GM21576 (cell line): Measurements from ENCODE around the gene FAM20A.
"Not testable (repeated sequence)": the region's sequence is repeated elsewhere in the genome, so short reads cannot be mapped to it uniquely, and the experiment has no call there.

Experiments
- ATAC-seq: cut with Tn5 transposase; IDR thresholded peaks from one replicate; pipeline ENCODE4 v1.9.1; 2021; ENCODE audit warnings: mild to moderate bottlenecking, moderate library complexity; ENCODE audit not compliant: unreplicated experiment

The FAM20A gene

GRCh38 chr17:68527314-68527713 is 73.9 kb downstream of the FAM20A start:
- ATAC-seq: no peak

DNA sequence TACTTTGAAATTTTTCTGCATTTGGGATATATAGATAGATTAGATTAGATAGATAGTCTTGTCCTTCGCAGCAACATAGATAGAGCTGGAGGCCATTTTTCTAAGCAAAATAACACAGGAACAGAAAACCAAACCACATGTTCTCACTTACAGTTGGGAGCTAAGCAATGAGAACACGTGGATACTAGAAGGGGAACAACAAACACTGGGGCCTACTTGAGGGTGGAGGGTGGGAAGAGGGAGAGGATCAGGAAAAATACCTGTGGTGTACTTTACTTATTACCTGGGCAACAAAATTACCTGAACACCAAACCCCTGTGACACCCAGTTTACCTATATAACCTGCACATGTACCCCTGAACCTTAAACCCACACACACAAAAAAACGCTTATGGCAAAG is 74.6 kb downstream of the FAM20A start:
- ATAC-seq: no peak

GRCh38 chr17:68522266-68522665 is 78.9 kb downstream of the FAM20A start:
- no peak for ATAC-seq

GRCh38 chr17:68519911-68520310 is 81.3 kb downstream of the FAM20A start:
- no peak for ATAC-seq

GRCh38 chr17:68519051-68519450 is 82.1 kb downstream of the FAM20A start:
- ATAC-seq: not testable (repeated sequence)

- ATAC-seq: no peak
These were observed 82.9 kb downstream of the FAM20A start for GRCh38 chr17:68518063-68518815.

DNA sequence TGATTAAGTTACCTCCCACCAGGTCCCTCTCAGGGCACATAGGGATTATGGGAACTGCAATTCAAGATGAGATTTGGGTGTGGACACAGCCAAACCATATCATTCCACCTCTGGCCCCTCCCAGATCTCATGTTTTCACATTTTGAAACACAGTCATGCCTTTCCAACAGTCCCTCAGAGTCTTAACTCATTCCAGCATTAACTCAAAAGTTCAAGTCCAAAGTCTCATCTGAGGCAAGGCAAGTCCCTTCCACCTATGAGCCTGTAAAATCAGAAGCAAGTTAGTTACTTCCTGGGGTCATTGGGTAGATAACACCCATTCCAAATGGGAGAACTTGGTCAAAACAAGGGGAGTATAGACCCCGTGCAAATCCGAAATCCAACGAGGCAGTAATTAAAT is 83.6 kb downstream of the FAM20A start:
- ATAC-seq: not testable (repeated sequence)

DNA sequence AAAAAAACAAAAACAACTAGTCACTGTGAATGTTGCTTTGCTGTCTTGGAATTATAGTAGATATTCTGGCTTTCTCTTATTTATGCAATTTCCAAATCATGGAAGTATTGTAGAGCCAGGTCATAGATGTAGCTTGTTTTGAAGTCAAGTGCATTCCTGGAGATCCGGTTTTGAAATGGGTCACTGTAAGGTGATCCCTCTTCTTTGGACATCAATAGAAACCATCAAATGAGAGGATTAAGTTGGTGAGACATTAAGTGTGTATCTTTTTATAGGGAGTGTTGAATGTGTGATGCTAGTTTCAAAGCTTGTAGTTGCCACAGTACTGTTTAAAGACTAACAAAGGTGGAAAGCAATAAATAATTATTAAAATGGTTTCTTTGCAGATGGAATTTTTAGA is 84.4 kb downstream of the FAM20A start:
- ATAC-seq: no peak

DNA sequence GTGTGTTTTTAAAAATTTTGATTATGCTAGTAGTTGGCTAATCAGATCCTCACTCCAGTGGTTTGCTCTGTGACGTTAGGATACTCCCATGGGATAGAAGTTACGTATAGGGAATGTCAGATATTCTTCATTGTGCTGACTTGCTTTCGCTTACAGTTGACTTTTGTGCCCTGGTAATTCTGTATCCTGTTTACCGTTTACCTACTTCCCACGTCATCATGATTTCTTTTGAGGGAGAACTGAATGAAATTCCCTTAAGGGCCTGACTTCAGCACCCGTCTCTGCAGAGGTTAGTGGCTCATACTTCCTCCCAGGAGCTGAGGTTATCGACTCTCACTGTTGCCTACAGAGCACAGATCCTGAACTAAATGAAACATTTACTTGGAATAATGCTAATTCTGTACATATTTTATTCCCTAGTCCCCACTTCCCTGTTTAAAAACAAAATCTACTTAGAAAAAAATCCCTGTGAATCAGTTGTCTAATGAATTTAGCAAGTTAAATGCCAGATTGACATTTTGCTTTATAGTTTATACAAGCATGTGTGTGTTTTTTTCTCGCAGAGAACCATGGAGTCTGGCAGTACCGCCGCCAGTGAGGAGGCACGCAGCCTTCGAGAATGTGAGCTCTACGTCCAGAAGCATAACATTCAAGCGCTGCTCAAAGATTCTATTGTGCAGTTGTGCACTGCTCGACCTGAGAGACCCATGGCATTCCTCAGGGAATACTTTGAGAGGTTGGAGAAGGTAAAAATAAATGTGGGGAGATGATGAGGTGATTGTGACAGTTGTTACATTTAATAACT is 86.1 kb downstream of the FAM20A start:
- ATAC-seq: no peak

DNA sequence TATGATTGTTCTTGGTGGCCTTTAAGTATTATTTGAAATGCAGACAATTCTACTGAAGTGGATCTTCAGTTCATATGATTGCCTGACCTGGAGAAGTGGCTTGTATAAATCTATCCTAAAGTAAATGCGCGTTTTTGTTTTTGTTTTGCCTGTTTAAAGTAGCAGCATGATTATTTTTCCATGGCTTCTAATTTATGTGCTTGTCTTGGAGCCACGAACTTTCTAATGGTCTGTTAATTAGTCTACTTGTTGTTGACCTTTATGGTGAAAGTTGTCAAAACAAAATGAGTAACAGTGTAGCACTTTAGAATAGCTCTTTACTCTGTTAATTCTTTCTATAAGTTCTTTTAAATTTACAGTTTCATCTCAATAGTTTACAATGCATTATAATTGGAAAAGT is 87.2 kb downstream of the FAM20A start:
- no peak for ATAC-seq

DNA sequence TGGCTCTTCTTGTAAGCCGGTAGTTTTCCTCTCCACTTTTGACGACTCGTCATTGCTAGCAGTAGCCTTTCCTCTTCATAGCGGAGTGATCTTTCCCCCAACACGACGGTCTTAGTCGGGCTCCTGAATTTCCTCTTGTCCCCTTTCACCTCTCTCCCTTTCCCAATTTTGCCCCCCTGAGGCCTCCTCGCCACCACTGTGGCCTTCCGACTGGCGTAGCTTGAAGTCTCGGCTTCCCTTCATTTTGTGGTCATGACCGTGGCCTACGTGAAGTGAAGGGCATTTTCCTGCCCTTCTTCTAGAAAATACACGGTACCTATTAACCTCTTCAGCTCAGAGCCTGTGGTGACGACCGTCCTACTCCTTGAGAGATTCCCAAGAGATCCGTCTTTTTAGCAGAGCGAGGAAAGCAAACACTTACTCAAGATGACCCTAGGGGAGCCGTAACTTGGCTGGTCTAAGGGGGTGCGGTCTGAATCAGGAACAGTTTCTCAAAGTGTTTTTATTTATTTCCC is 88.2 kb downstream of the FAM20A start:
- ATAC-seq: no peak

DNA sequence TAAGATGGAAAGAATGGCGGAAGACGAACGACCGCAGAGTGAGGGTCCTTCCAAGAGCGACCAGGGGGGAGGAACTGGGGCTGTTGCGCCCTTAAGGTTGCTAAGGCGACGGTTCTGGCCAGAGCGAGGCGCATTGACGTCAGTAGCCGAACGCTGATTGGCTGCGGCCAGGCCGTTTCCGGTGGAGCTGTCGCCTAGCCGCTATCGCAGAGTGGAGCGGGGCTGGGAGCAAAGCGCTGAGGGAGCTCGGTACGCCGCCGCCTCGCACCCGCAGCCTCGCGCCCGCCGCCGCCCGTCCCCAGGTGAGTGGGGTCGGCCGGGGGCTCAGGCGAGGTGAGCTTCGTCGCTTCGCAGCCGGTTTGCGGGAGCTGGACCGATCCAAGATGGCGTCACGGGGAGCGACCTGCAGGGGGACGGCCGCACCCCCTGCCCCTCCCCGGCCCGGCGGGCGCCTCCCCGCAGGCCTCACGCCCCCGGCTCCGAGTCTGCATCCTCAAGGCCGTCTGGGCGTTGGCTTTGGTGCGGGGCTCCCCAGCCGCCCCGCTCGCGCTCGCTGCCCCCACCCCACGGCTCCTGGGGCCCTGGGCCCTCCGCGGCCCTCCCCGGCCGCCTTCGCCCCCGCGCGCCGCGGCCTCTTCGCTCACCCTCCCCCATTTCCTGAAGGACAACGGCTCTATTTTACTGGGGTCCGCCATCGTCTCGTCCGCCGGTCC is 88.8 kb downstream of the FAM20A start, which contains the start of gene PRKAR1A:
Gene PRKAR1A (plus strand): TSS at position 184 of the 713 bp plus-strand sequence. CDS start 2,970 bp downstream, outside the sequence.
- peak; percentile 88 for ATAC-seq

DNA sequence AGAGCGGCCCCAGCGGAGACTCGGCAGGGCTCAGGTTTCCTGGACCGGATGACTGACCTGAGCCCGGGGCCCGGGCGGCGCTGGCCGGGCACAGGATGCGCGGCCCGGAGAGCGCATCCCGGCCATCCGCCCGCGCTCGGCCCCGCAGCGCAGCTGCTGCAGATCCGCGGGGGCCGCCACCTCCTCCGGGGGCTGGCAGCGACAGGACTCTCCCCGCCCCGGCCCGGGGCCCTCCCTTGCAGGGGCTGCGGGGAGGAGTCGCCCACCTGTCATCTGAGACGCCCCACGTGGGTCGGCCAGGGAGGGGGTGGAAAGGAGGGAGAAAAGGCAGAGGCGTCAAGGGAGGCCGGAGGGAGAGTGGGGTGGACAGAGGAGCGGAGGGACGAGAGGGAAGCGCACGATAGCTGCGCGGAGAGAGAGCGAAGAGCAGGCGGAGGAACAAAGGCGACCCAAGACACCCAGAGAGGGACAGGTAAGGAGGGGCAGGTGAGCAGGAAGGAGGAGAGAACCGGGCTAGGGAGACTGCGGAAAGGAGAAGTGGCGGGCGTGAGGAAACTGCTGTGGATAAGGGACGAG is 89.4 kb downstream of the FAM20A start:
- ATAC-seq: peak; percentile 39

- no peak for ATAC-seq
These were observed 89.9 kb downstream of the FAM20A start for GRCh38 chr17:68511254-68511670.

DNA sequence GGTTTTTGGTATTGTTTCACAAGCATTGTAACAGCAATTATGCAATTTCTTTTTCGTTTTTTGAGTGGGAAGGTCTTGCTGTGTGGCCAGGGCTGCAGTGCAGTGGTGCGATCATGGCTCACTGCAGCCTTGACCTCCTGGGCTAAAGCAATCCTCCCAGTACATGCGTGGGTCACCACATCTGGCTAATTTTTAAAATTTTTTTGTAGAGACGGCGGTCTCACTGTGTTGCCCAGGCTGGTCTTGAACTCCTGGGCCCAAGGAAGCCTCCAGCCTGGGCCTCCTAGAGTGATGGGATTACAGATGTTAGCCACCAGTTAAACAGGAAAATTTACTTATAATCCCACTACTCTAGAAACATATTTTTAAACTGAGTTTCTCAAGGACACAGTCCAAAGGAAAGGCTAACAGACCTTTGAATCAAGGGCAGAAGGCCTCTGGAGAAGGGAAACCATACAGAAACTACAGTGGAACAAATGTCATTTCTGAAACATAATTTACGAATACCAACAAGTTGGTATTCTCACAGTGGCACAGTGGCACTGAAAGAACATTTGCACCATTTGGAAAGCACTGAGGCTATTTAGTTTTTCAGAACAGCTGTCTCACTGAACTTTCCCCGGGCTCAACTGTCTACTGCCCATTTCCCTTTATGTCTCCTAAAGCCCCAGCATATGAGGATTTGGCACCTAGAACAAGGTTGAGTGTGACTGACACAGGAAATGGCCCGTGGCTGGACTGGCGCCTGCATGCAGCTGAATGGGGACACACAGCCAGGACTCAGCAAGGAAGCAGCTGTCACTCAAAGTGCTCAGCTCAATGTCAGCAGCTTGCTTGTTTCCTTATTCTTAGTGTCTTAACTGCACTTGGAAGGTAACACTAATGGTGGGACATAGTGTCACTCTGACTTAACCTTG is 91.8 kb downstream of the FAM20A start:
- ATAC-seq: no peak

DNA sequence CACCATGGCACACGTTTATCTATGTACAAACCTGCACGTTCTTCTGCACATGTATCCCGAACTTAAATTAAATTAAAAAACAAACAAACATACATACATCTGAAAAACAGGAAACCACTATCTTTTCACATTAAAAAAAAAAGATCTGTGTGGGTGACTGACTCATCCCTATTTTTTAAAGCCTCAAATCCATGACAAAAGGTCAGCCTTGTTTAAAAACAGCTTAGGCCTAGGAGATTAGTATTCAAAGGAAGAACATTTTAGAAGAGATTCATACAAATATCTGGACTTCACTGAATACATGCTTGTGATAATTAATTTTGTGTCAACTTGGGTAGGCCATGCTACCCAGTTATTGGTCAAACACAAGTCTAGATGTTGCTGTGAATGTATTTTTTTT is 93.6 kb downstream of the FAM20A start:
- no peak for ATAC-seq

DNA sequence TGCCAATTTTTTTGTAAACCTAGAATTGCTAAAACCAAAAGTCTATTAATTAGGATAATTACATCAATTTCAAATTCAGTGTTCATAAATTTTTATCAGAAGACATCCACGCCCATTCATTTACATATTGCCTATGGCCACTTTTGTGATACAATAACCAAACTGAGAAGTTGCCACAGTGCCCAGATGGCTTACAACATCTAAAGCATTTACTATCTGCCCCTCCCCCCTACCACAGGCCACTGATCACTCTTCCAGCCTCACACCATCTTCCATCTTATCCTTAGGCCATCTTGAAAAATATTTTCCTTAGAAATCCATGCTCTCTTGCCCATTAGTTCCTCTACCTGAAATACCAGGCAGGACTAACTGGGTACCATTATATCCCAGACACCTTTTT is 95.2 kb downstream of the FAM20A start:
- no peak for ATAC-seq

- ATAC-seq: no peak
These were observed 100.1 kb downstream of the FAM20A start for GRCh38 chr17:68501074-68501473.

GRCh38 chr17:68499587-68499986 is 101.6 kb downstream of the FAM20A start:
- ATAC-seq: no peak
